ENCODE results near the gene DNER.

The DNER gene

DNA sequence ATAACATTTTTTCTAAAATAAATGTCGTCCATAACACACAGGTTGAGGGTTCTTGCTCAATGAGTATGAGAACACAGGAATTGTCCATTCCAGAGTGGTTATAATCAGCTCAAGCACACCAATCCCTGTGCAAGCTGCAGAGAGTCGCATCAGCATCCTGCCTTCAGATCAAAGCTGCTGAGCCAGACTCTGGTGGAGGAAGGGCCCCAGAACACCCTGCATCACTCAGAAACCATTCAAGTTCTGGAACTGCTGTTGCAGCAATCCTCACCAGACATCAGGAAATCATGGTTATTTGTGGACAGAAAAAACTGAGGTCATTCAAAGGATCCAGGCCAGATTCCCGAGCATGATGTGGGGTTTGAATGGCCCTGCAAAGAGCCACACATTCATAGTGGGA is 44.5 kb downstream of the DNER start:
- peak; percentile 2 for DNase-seq
- H3K27ac ChIP-seq: no peak overlapping the region
- H3K4me3 ChIP-seq (ENCODE audit: low read depth, low read length): no peak overlapping the region
- in situ Hi-C loops (cut with HindIII; ENCODE audit: low pct_ligation_motif_present, low sequenced_read_pairs): no loop called here
- no peaks in the 10 kb centered on the region for H3K36me3 ChIP-seq (replicated peaks)
- H3K27me3 ChIP-seq (replicated peaks): no peaks in the 10 kb centered on the region
- TF ChIP-seq, protein P1, sequence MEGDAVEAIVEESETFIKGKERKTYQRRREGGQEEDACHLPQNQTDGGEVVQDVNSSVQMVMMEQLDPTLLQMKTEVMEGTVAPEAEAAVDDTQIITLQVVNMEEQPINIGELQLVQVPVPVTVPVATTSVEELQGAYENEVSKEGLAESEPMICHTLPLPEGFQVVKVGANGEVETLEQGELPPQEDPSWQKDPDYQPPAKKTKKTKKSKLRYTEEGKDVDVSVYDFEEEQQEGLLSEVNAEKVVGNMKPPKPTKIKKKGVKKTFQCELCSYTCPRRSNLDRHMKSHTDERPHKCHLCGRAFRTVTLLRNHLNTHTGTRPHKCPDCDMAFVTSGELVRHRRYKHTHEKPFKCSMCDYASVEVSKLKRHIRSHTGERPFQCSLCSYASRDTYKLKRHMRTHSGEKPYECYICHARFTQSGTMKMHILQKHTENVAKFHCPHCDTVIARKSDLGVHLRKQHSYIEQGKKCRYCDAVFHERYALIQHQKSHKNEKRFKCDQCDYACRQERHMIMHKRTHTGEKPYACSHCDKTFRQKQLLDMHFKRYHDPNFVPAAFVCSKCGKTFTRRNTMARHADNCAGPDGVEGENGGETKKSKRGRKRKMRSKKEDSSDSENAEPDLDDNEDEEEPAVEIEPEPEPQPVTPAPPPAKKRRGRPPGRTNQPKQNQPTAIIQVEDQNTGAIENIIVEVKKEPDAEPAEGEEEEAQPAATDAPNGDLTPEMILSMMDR (IDR thresholded peaks at IDR 0.05; ENCODE audit: low read depth, low read length, missing control alignments): no peak

DNA sequence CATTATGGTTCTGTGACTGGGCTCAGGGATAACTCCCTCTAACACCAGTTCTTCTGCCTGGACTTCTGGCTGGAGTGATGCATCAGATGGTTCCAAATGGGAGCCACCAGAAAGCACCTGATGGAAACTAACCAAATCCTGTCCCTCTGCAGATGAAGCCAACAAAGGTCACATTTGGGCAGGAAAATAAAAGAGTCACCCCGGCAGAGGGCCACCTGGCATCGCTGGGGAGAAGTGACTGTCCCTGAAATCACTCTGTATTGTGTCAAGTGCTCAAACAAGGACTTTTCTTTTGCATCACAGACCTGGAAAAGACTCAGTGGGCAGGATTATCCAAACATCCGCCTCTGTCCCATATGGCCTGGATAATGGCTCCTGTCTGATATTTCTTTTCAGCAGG is 47.5 kb downstream of the DNER start:
- H3K27me3 ChIP-seq (replicated peaks): no peaks in the 10 kb centered on the region
- no peak overlapping the region for H3K4me3 ChIP-seq (ENCODE audit: low read depth, low read length)
- TF ChIP-seq, protein P1 (IDR thresholded peaks at IDR 0.05; ENCODE audit: low read depth, low read length, missing control alignments): no peak
- no peaks in the 10 kb centered on the region for H3K36me3 ChIP-seq (replicated peaks)
- in situ Hi-C loops (cut with HindIII; ENCODE audit: low pct_ligation_motif_present, low sequenced_read_pairs): no loop called here
- no peak for DNase-seq
- H3K27ac ChIP-seq: no peak overlapping the region

DNA sequence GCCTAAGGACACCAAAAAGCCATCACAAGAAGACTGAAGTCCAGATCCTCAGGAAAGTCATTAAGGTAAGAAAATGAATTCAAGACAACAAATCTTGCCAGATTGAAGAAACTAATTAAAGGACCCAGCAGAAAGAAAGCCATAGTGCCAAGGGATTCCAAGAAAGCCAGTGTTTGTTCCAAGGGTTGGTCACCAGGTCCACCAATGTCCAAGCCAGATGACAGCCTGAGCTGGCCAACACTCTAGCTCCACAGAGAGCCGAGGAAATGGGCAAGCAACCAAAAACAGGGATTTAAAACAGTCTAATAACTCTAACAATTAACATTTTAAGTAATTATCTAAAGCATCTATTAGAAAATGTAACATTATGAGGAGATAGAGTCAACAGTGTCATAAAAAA is 49.2 kb downstream of the DNER start:
- TF ChIP-seq, protein P1 (IDR thresholded peaks at IDR 0.05; ENCODE audit: low read depth, low read length, missing control alignments): no peak
- no peaks in the 10 kb centered on the region for H3K27me3 ChIP-seq (replicated peaks)
- in situ Hi-C loops (cut with HindIII; ENCODE audit: low pct_ligation_motif_present, low sequenced_read_pairs): no loop called here
- no peak overlapping the region for H3K27ac ChIP-seq
- no peak for DNase-seq
- no peak overlapping the region for H3K4me3 ChIP-seq (ENCODE audit: low read depth, low read length)
- no peaks in the 10 kb centered on the region for H3K36me3 ChIP-seq (replicated peaks)

DNA sequence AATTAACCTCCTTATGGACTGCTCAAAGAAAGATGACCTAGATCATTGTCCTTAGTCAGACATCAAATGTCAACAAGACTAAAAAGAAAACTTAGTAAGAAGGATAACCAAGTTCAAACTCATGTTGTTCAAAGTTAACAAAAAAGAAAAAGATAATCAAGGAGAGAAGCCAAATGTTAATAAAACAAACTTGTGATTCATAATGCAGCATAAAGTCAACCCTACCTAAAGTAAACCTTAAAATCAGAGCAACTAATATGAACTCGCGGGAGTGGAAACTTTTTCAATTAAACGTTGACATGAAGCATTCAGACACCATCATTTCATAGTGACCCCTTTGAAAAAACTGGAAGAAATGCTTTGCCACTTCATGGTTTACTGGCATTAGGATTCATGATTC is 52.9 kb downstream of the DNER start:
- TF ChIP-seq, protein P1 (IDR thresholded peaks at IDR 0.05; ENCODE audit: low read depth, low read length, missing control alignments): no peak
- in situ Hi-C loops (cut with HindIII; ENCODE audit: low pct_ligation_motif_present, low sequenced_read_pairs): no loop called here
- Histone ChIP-seq H3K27me3 (replicated peaks) (no peaks in the 10 kb centered on the region), H3K4me3 (ENCODE audit: low read depth, low read length) (no peak overlapping the region), H3K36me3 (replicated peaks) (no peaks in the 10 kb centered on the region), H3K27ac (no peak overlapping the region)
- no peak for DNase-seq

DNA sequence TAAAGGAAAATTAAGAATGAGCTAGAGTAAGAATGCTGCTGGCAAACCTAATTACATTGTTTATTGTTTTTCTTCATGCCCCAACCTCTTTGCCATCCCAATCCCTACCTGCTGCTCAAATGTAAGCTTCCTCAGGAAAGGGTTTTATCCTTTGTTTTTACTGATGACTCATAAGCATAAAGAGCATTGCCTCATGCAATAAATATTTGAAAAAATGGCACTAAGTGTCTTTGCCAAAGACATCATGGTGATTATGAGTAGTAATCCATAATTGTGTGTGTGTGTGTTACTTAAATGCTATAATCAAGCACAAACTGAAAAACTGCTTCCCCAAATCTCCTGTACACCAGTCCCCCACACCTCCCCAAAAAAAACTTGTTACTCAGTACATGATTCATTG is 53.4 kb downstream of the DNER start:
- Histone ChIP-seq H3K4me3 (ENCODE audit: low read depth, low read length) (no peak overlapping the region), H3K27me3 (replicated peaks) (no peaks in the 10 kb centered on the region), H3K27ac (no peak overlapping the region), H3K36me3 (replicated peaks) (no peaks in the 10 kb centered on the region)
- TF ChIP-seq, protein P1 (IDR thresholded peaks at IDR 0.05; ENCODE audit: low read depth, low read length, missing control alignments): no peak
- in situ Hi-C loops (cut with HindIII; ENCODE audit: low pct_ligation_motif_present, low sequenced_read_pairs): no loop called here
- no peak for DNase-seq

DNA sequence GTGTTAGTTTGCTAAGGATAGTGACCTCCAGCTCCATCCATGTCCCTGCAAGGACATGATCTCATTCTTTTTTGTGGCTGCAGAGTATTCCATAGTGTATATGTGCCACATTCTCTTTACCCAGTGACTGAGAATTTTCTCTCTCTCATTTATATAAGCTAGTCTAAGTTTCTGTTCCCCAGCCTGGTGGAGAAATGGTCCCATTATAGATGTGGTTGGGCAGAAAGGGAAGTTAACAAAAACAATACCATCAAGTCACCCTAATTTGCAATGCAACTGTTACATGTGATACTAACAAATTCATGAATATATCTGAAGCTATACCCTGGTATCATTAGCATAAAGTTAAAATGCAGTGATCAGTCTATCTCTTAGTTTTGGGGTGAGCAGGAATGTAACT is 54.0 kb downstream of the DNER start:
- TF ChIP-seq, protein P1 (IDR thresholded peaks at IDR 0.05; ENCODE audit: low read depth, low read length, missing control alignments): no peak
- no peak overlapping the region for H3K4me3 ChIP-seq (ENCODE audit: low read depth, low read length)
- no peaks in the 10 kb centered on the region for H3K36me3 ChIP-seq (replicated peaks)
- in situ Hi-C loops (cut with HindIII; ENCODE audit: low pct_ligation_motif_present, low sequenced_read_pairs): no loop called here
- H3K27me3 ChIP-seq (replicated peaks): no peaks in the 10 kb centered on the region
- no peak for DNase-seq
- H3K27ac ChIP-seq: no peak overlapping the region
